Activated CD8-positive, alpha-beta memory T cell treated with anti-CD3 and anti-CD28 coated beads for 48 hours (primary cell): ENCODE results near the gene LRP3.
"Not testable (repeated sequence)": the region's sequence is repeated elsewhere in the genome, so short reads cannot be mapped to it uniquely, and the experiment has no call there.

Source experiments
- DNase-seq, 3 experiments: peaks; one replicate each; pipeline ENCODE4 v3.0.0-alpha.2; 2020; ENCODE audit warnings: low read depth in 2 of 3, low spot score in 2 of 3

The LRP3 gene

DNA sequence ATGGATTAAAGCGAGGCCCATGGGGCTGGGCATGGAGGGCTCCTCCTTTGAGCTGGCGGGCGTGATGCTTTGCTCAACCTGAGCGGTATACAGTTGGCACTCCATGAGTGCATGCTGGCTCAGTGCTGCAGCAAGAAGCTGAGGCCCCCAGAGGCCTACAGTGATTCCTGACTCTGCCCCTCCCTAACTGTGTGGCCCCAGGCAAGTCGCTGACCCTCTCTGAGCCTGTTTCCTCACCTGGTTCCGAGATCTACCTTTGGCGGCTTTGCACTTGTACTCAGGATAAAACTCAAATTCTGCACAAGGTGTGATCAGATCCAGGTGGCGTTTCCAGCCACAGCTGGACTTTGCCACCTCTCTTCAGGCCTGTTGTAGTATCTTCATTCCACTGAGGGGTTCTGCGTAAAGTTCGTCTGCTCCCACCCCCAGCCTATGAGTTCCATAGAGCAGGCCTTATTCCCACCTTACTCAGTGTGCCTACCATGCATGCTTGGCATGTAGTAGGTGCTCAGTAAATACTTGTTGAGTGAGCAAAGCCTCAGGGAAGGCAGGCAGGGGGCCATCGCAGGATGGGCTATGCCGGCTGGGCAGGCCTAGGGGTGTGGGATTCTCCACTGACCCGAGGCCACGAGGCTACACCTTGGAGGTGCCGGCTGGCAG is 7.9 kb downstream of the LRP3 start:
- no peak for DNase-seq

DNA sequence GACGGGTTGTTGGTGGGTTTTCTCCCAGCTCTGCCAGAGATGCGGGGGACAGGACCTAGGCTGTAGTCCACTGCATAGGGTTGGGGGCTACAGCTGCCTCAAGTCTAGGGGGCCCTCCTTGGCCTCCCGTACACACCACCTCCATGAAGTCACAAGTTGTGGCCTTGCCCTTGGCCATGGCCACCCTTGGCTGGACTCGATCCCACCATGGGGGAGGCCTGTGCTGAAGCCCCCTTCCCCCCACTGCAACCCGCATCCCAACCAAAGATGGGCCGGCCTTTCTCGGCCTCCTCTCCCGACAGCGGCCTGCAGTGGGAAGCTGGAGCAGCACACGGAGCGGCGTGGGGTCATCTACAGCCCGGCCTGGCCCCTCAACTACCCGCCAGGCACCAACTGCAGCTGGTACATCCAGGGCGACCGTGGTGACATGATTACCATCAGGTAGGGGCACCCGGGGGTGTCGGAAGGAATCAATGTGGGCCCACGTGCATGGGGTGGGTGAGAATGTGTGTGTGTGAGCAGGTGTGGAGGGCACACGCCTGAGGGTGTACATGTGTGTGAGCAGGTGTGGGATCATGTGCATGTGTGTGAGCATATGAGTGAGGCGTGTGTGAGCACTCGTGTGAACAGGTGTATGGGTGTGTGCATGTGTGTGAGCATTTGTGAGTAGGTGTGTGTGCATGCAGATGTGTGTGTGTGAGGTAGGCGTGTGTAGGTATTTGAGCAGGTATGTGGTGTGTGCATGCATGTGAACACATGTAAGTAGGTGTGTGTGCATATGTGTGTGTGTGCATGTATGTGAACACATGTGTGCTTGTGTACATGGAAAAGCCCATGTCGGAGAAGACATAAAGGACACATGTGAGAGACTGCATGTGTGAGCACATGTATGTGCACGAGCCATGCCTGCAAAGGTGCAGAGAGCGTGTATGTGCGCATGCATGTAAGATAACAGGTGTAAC is 8.7 kb downstream of the LRP3 start:
- no peak for DNase-seq

GRCh38 chr19:33203529-33203928 is 9.4 kb downstream of the LRP3 start:
- DNase-seq: no peak

DNA sequence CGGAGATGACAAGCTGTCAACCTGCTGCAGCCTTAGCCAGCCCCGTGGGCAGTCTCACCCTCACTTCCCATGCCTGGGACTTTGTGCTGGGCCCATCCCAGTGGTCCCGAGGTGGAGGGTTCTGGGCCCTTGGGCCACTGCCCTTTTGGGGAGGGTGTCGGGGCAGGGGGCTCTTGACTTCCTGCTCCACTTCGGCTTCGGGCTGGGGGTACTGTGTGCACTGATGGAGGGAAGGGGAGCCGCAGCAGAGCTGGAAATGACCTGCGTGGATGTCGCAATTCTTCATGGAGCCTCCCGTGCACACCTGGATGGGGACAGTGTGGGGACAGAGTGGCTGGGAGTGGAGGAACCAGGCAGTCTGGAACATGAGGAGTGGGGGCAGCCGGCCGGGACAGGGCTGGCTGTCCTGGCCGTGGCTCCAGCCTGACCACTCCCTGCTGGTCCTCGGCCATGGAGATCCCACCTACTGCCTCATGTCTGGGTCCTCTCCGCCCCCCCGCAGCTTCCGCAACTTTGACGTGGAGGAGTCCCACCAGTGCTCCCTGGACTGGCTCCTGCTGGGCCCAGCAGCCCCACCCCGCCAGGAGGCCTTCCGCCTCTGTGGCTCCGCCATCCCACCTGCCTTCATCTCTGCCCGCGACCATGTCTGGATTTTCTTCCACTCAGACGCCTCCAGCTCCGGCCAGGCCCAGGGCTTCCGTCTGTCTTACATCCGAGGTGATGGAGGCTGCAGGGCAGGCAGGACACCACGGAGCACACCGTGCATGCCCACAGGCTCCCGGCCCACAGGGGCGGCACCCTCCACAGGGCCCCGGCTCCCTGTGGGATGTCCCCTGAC is 10.2 kb downstream of the LRP3 start:
- no peak for DNase-seq

DNA sequence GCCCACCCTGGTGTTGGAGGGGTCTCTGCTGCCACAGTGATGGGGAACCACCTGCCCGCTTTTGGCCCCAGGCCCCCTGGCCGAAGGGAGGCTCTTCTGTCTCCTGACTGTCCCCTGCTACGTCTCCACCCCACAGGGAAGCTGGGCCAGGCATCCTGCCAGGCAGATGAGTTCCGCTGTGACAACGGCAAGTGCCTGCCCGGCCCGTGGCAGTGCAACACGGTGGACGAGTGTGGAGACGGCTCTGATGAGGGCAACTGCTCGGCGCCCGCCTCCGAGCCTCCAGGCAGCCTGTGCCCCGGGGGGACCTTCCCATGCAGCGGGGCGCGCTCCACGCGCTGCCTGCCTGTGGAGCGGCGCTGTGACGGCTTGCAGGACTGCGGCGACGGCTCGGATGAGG is 11.0 kb downstream of the LRP3 start:
- DNase-seq: no peak

- no peak for DNase-seq
These were observed 11.6 kb downstream of the LRP3 start for GRCh38 chr19:33205531-33206260.

DNA sequence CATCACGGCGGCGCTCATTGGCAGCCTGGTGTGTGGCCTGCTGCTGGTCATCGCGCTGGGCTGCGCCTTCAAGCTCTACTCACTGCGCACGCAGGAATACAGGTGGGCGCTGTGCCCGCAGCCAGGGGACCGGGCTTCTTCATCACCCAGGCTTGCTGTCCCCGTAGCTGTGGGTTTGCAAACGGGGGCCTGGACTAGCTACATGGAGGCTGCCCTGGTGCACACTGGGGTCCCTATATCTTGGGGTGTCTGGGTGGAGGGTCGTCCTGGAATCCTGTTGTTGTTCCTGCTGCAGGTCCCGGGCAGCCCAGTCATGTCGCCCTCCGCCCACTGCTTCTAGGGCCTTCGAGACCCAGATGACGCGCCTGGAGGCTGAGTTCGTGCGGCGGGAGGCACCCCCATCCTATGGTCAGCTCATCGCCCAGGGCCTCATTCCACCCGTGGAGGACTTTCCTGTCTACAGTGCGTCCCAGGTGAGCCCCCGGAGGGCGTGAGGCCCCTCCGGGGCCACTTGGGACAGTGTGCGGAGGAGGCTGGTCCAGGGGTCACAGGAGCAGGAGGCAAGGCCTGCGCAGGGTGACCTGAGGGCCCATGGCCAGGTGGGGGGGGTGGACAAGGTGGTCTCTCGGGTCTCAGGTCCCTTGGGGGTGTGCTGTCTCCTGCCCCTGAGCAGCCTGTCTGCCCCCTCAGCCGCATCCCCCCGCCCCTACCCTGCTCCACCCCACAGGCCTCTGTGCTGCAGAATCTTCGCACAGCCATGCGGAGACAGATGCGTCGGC is 12.3 kb downstream of the LRP3 start:
- DNase-seq: no peak

DNA sequence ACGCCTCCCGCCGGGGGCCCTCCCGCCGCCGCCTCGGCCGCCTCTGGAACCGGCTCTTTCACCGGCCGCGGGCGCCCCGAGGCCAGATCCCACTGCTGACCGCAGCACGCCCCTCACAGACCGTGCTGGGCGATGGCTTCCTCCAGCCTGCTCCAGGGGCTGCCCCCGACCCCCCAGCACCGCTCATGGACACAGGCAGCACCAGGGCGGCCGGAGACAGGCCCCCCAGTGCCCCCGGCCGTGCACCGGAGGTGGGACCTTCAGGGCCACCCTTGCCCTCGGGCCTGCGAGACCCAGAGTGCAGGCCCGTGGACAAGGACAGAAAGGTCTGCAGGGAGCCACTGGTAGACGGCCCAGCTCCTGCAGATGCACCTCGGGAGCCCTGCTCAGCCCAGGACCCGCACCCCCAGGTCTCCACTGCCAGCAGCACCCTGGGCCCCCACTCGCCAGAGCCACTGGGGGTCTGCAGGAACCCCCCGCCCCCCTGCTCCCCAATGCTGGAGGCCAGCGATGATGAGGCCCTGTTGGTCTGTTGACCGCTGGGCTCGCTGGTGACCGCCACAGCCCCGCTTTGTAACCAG is 13.0 kb downstream of the LRP3 start:
- DNase-seq: no peak

DNA sequence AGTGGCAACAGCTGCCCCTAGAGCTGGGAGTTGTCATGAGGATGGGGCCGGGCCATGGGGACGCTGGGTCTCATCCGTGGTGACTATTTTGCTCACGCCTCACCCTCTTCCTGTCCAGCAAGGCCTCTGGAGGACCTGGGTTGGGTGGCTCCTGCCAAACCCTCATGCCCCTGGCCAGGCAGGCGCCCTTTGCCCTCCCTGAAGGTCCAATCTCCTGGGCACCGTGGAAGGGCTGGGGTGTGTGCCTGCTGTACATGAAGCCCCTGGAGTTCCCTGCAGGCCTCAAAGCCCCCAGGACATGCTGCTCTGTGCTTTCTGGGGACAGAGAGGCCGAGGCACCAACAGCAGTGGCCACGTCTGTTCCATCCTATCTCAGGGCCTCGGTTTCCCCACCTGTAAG is 13.8 kb downstream of the LRP3 start:
- DNase-seq: no peak

GRCh38 chr19:33208371-33208895 is 14.3 kb downstream of the LRP3 start:
- no peak for DNase-seq

DNA sequence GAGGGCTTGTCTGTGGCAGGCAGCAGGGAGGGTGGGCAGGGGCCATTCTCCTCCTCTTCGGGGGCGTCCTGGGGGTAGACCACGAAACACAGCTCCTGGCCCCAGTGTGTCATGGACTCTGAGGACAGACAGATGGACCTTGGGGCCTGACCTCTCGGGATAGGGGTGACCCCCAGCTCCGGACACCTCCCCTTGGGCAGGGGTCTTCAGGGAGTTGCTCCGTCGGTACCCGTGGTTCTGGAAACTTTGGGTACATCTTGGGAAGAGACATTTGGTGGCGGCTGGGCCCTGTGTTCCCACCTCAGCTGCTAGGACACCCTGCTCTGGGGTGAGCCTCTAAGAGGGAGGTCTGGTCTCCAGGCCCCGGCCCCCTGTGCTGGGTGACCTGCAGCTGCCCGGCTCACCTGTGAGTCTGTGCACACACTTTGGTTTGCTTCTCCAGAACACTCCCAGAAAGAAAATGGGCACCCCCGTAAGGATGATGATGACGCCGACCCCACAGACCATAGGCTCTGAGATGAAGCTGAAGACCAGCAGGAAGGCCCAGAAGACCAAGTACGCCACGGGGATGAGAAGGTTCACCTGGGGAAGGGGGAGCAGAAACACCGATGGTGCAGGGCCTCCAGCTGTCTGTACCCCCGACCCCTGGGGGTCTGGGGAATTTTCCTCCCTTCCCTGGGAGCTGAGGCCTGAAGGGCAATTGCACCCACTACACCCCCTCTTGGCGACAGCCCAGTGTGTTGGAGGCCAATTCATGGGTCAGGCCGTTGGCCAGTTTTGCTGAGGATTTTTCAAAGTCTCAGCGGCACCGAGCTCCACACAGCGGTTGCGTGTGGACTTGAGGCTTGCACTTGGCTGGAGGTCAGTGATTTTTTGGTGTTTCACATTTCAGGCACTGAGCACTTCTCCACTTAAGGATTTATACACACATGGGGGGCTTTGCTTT is 15.0 kb downstream of the LRP3 start:
- no peak for DNase-seq

DNA sequence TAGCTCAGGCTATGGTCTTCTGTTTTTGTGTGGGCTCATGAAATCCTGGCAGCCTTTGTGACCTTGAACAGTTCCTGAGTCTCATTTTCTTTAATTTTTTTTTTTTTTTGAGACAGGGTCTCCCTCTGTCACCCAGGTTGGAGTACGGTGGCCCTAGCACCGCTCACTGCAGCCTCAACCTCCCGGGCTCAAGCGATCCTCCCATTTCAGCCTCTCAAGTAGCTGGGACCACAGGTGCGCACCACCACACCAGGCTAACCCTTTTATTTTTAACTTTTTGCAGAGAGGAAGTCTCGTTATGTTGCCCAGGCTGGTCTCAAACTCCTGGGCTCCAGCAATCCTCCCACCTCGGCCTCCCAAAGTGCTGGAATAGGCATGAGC is 15.7 kb downstream of the LRP3 start:
- not testable (repeated sequence) for DNase-seq

GRCh38 chr19:33210266-33210940 is 16.3 kb downstream of the LRP3 start:
- DNase-seq: no peak

GRCh38 chr19:33211794-33212435 is 17.8 kb downstream of the LRP3 start:
- no peak for DNase-seq

DNA sequence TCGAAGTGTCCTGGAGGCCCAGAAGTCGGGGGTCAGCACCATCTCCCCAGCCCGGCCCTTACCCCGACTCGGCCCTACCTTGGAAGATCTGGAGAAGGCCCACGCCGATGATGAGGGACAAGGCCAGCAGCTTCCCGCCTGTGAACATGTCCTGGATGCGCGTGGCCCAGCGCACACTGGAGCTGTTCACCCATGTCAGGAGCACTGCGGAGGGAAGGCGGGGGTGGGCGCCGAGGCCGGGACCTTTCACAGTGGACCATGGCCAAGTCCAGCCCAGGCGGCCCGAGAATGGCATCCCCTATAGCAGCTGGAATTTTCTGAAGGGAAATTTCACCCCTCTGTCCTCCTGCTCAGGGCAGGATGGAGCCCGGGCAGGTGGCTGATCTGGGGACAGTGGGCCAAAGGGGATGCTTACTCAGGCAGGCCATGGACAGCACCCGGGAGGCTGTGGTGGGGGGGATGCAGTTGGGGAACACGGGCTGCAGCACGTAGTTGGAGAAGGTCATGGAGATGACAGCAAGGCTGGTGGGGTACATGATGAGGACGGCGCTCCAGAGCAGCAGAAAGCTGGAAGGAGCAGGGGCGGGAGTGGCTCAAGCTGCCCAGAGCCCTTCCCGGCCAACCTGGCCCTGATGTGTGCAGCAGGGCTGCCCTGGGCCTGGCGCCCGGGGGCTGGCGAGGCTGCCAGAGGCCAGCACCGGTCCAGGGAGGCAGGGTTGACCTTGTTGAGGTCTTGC is 18.5 kb downstream of the LRP3 start:
- DNase-seq: no peak

GRCh38 chr19:33214596-33214995 is 20.5 kb downstream of the LRP3 start:
- DNase-seq: no peak
